Measurements from ENCODE around the gene ZSWIM3. TPM values are rescaled to one million over a fixed set of nuclear protein-coding genes. Genes with fewer than 3 reads are reported as not detected.

ZSWIM3 gene
- total RNA-seq = 1 to 10 TPM; 1.8 to 7.5 (median 4.7) TPM
- polyA plus RNA-seq = 1 to 10 TPM; 2.4 to 6.0 TPM
- long read RNA-seq, donor 1, transcript ZSWIM3-201 (2 exons, 2,773 nt) = major isoform, 12 of 16 reads
- long read RNA-seq, donor 1, partial matches to known transcripts = 0 of 16 reads
- long read RNA-seq, donor 1, other reads (novel, unspliced or antisense) = 4 of 16 reads
- long read RNA-seq, donor 2, partial matches to known transcripts = 0 of 2 reads
- long read RNA-seq, donor 2, other reads (novel, unspliced or antisense) = 0 of 2 reads
- long read RNA-seq, donor 3, transcript ZSWIM3-201 (2 exons, 2,773 nt) = major isoform, 8 of 10 reads
- long read RNA-seq, donor 3, partial matches to known transcripts = 0 of 10 reads
- long read RNA-seq, donor 3, other reads (novel, unspliced or antisense) = 2 of 10 reads

- peak within 1 kb of the TSS in 1 of 2 donors; percentile 61 for H3K27ac ChIP-seq
- intact Hi-C loops (cut with DNase I) = no loop called here
- peaks cover 8% of the 10 kb centered on the region for H3K4me1 ChIP-seq (ENCODE audit: insufficient read depth)
- WGBS, 3 donors = 0 to 1% (median 0%) methylated on average over 24 to 36 of the region's 36 CpGs
- TF ChIP-seq CTCF (IDR thresholded peaks at IDR 0.05) (no peak), POLR2A (IDR thresholded peaks at IDR 0.05) (no peak), EP300 (IDR thresholded peaks at IDR 0.05) (no peak)
- peak within 1 kb of the TSS; percentile 71 for H3K4me3 ChIP-seq
- DNase-seq = peak; percentile 89 to 98 (median 95)
- H3K9me3 ChIP-seq = no peaks in the 10 kb centered on the region
- no peaks in the 10 kb centered on the region for H3K36me3 ChIP-seq
- no peaks in the 10 kb centered on the region for H3K27me3 ChIP-seq
These were observed at the start of gene ZSWIM3, which contains the start of gene ACOT8 for GRCh38 chr20:45857114-45857881. ZSWIM3 (plus strand) TSS chr20:45857614; CDS start chr20:45857826, 212 bp downstream. ACOT8 (minus strand) TSS chr20:45857392; CDS start chr20:45857315, 77 bp downstream.

- H3K4me1 ChIP-seq (ENCODE audit: insufficient read depth) = peaks cover 2% of the 10 kb centered on the region
- no peak overlapping the region for H3K27ac ChIP-seq
- H3K4me3 ChIP-seq = no peak overlapping the region
- no peak for TF ChIP-seq POLR2A (IDR thresholded peaks at IDR 0.05)
- no peak for TF ChIP-seq CTCF (IDR thresholded peaks at IDR 0.05)
- no peak for TF ChIP-seq EP300 (IDR thresholded peaks at IDR 0.05)
- DNase-seq = no peak
- intact Hi-C loops (cut with DNase I) = no loop called here
- H3K27me3 ChIP-seq = no peaks in the 10 kb centered on the region
- no peaks in the 10 kb centered on the region for H3K9me3 ChIP-seq
- H3K36me3 ChIP-seq = no peaks in the 10 kb centered on the region
- 85 to 88% (median 87%) methylated on average over 8 of the region's 8 CpGs for WGBS, 3 donors
These were observed 47.0 kb upstream of the ZSWIM3 start for GRCh38 chr20:45810191-45810970.

GRCh38 chr20:45812157-45813005, 45.0 kb upstream of the ZSWIM3 start, which contains the start of gene UBE2C:
UBE2C (plus strand) TSS chr20:45812644; CDS start chr20:45812696, 52 bp downstream.
- WGBS, 3 donors = 1% methylated on average over 59 to 65 of the region's 65 CpGs
- no peaks in the 10 kb centered on the region for H3K27me3 ChIP-seq
- peak; percentile 95 to 98 (median 97) for DNase-seq
- H3K9me3 ChIP-seq = no peaks in the 10 kb centered on the region
- intact Hi-C loops (cut with DNase I) = no loop called here
- H3K4me1 ChIP-seq (ENCODE audit: insufficient read depth) = peaks cover 2% of the 10 kb centered on the region
- H3K27ac ChIP-seq = peak within 1 kb of the TSS in 1 of 2 donors; percentile 39
- no peak for TF ChIP-seq POLR2A (IDR thresholded peaks at IDR 0.05)
- no peak for TF ChIP-seq EP300 (IDR thresholded peaks at IDR 0.05)
- no peak for TF ChIP-seq CTCF (IDR thresholded peaks at IDR 0.05)
- H3K36me3 ChIP-seq = no peaks in the 10 kb centered on the region
- H3K4me3 ChIP-seq = peak within 1 kb of the TSS; percentile 47
